Measurements from ENCODE around the gene MAML3.

The MAML3 gene

DNA sequence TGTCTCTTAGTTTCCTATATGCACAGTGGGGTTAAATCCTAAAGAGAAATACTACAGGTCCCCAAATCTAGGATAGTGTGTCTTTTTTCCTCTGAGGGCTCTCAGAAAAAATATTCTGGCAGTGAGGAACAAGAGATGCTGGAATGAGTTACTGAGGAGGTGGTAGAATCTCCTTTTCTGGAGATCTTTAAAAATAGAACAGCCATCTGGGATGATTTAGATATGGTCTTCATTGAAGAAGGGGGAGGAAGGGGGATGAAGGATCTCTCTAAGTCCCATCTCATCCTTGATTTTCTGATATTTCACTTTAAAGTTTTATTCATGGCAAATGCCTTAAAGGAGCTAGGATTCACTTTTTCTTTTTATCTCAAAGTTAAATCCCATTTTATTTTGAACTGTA is 235.0 kb downstream of the MAML3 start:
- no peak for TF ChIP-seq NFIC (IDR thresholded peaks at IDR 0.05)

DNA sequence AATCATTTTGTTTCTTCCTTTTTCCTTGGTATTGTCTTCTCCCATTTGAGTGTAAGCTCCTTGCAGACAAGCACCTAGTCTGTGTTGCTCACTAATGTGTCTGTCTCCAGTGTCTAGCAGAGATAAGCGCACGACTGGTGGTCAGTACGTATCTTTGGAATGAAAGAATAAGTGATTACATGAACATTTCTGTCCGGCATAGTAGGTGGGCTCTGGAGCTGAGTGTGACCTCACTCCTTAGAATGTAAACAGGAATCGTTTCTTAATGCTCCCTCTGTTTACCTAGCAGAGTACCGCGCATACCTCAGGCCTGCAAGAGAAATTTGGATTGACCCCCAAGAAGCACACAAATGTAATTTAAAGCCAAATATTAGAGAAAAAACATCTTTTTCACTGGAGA is 235.4 kb downstream of the MAML3 start:
- TF ChIP-seq TAF1 (IDR thresholded peaks at IDR 0.05; ENCODE audit: low read depth): no peak
- TF ChIP-seq, protein P1, sequence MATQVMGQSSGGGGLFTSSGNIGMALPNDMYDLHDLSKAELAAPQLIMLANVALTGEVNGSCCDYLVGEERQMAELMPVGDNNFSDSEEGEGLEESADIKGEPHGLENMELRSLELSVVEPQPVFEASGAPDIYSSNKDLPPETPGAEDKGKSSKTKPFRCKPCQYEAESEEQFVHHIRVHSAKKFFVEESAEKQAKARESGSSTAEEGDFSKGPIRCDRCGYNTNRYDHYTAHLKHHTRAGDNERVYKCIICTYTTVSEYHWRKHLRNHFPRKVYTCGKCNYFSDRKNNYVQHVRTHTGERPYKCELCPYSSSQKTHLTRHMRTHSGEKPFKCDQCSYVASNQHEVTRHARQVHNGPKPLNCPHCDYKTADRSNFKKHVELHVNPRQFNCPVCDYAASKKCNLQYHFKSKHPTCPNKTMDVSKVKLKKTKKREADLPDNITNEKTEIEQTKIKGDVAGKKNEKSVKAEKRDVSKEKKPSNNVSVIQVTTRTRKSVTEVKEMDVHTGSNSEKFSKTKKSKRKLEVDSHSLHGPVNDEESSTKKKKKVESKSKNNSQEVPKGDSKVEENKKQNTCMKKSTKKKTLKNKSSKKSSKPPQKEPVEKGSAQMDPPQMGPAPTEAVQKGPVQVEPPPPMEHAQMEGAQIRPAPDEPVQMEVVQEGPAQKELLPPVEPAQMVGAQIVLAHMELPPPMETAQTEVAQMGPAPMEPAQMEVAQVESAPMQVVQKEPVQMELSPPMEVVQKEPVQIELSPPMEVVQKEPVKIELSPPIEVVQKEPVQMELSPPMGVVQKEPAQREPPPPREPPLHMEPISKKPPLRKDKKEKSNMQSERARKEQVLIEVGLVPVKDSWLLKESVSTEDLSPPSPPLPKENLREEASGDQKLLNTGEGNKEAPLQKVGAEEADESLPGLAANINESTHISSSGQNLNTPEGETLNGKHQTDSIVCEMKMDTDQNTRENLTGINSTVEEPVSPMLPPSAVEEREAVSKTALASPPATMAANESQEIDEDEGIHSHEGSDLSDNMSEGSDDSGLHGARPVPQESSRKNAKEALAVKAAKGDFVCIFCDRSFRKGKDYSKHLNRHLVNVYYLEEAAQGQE (IDR thresholded peaks at IDR 0.05; ENCODE audit: low read depth): no peak

DNA sequence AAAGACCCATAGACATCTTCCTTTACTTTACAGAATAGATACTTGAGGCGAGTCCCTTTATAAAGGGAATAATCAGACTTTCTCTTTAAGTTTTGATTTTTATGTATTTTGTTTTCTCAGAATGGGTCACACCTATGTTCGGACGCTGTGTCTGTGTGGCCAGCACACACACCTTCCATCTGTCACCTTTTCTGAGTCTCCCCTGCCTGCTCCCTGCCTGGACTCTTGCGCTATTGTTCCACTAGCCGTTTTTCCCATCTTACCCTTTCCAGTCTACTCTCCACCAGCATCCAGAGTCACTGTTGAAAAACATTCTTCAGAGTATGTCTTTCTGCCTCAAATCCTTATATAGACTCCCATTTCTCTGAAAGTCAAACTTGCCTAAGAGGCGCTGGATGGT is 236.1 kb downstream of the MAML3 start:
- no peak for TF ChIP-seq RAD21 (IDR thresholded peaks at IDR 0.05; ENCODE audit: low read depth)
- no peak for TF ChIP-seq TEAD4 (IDR thresholded peaks at IDR 0.05)
- no peak for TF ChIP-seq TAF1 (IDR thresholded peaks at IDR 0.05; ENCODE audit: low read depth)
- no peak for TF ChIP-seq EGR1 (IDR thresholded peaks at IDR 0.05)
- no peak for TF ChIP-seq NFIC (IDR thresholded peaks at IDR 0.05)
- no peak for TF ChIP-seq TCF12 (IDR thresholded peaks at IDR 0.05; ENCODE audit: low read depth)
- TF ChIP-seq, protein P2, sequence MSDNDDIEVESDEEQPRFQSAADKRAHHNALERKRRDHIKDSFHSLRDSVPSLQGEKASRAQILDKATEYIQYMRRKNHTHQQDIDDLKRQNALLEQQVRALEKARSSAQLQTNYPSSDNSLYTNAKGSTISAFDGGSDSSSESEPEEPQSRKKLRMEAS (IDR thresholded peaks at IDR 0.05): no peak
- no peak for TF ChIP-seq CREB1 (IDR thresholded peaks at IDR 0.05; ENCODE audit: low read depth)
- TF ChIP-seq FOXM1 (IDR thresholded peaks at IDR 0.05; ENCODE audit: borderline replicate concordance, low read depth): no peak

- TF ChIP-seq, protein P1 (IDR thresholded peaks at IDR 0.05; ENCODE audit: low read depth): no peak
- TF ChIP-seq FOXM1 (IDR thresholded peaks at IDR 0.05; ENCODE audit: borderline replicate concordance, low read depth) (no peak), TAF1 (IDR thresholded peaks at IDR 0.05; ENCODE audit: low read depth) (no peak)
- TF ChIP-seq, protein P2 (IDR thresholded peaks at IDR 0.05): no peak
These were observed 237.9 kb downstream of the MAML3 start for GRCh38 chr4:139916041-139916440.

- no peak for TF ChIP-seq TEAD4 (IDR thresholded peaks at IDR 0.05)
- TF ChIP-seq CREB1 (IDR thresholded peaks at IDR 0.05; ENCODE audit: low read depth): no peak
- no peak for TF ChIP-seq EP300 (IDR thresholded peaks at IDR 0.05; ENCODE audit: borderline replicate concordance)
- TF ChIP-seq NFIC (IDR thresholded peaks at IDR 0.05): no peak
- no peak for TF ChIP-seq YY1 (IDR thresholded peaks at IDR 0.05; ENCODE audit: low read depth)
- TF ChIP-seq TCF12 (IDR thresholded peaks at IDR 0.05; ENCODE audit: low read depth): no peak
- no peak for TF ChIP-seq RAD21 (IDR thresholded peaks at IDR 0.05; ENCODE audit: low read depth)
- TF ChIP-seq, protein P1 (IDR thresholded peaks at IDR 0.05; ENCODE audit: low read depth): no peak
- TF ChIP-seq, protein P3, sequence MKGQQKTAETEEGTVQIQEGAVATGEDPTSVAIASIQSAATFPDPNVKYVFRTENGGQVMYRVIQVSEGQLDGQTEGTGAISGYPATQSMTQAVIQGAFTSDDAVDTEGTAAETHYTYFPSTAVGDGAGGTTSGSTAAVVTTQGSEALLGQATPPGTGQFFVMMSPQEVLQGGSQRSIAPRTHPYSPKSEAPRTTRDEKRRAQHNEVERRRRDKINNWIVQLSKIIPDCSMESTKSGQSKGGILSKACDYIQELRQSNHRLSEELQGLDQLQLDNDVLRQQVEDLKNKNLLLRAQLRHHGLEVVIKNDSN (IDR thresholded peaks at IDR 0.05): no peak
- no peak for TF ChIP-seq EGR1 (IDR thresholded peaks at IDR 0.05)
- TF ChIP-seq, protein P2 (IDR thresholded peaks at IDR 0.05): no peak
- TF ChIP-seq ZBTB7A (IDR thresholded peaks at IDR 0.05; ENCODE audit: low read depth): no peak
- no peak for TF ChIP-seq FOXM1 (IDR thresholded peaks at IDR 0.05; ENCODE audit: borderline replicate concordance, low read depth)
- no peak for TF ChIP-seq CEBPB (IDR thresholded peaks at IDR 0.05)
- TF ChIP-seq TAF1 (IDR thresholded peaks at IDR 0.05; ENCODE audit: low read depth): no peak
These were observed 238.9 kb downstream of the MAML3 start for GRCh38 chr4:139915037-139915436.

- TF ChIP-seq CEBPB (IDR thresholded peaks at IDR 0.05): no peak
- TF ChIP-seq, protein P1 (IDR thresholded peaks at IDR 0.05; ENCODE audit: low read depth): no peak
- TF ChIP-seq, protein P2 (IDR thresholded peaks at IDR 0.05): no peak
- no peak for TF ChIP-seq NFIC (IDR thresholded peaks at IDR 0.05)
- TF ChIP-seq TCF12 (IDR thresholded peaks at IDR 0.05; ENCODE audit: low read depth): no peak
- TF ChIP-seq EP300 (IDR thresholded peaks at IDR 0.05; ENCODE audit: borderline replicate concordance): no peak
- no peak for TF ChIP-seq ZBTB7A (IDR thresholded peaks at IDR 0.05; ENCODE audit: low read depth)
- TF ChIP-seq TAF1 (IDR thresholded peaks at IDR 0.05; ENCODE audit: low read depth): no peak
- TF ChIP-seq EGR1 (IDR thresholded peaks at IDR 0.05): no peak
- no peak for TF ChIP-seq FOXM1 (IDR thresholded peaks at IDR 0.05; ENCODE audit: borderline replicate concordance, low read depth)
- TF ChIP-seq YY1 (IDR thresholded peaks at IDR 0.05; ENCODE audit: low read depth): no peak
- TF ChIP-seq RAD21 (IDR thresholded peaks at IDR 0.05; ENCODE audit: low read depth): no peak
- no peak for TF ChIP-seq TEAD4 (IDR thresholded peaks at IDR 0.05)
- TF ChIP-seq, protein P3 (IDR thresholded peaks at IDR 0.05): no peak
- TF ChIP-seq CREB1 (IDR thresholded peaks at IDR 0.05; ENCODE audit: low read depth): no peak
These were observed 239.9 kb downstream of the MAML3 start for GRCh38 chr4:139913995-139914598.

Measured in Ishikawa (cell line).